Measurements from ENCODE around the gene TOP1.

DNA sequence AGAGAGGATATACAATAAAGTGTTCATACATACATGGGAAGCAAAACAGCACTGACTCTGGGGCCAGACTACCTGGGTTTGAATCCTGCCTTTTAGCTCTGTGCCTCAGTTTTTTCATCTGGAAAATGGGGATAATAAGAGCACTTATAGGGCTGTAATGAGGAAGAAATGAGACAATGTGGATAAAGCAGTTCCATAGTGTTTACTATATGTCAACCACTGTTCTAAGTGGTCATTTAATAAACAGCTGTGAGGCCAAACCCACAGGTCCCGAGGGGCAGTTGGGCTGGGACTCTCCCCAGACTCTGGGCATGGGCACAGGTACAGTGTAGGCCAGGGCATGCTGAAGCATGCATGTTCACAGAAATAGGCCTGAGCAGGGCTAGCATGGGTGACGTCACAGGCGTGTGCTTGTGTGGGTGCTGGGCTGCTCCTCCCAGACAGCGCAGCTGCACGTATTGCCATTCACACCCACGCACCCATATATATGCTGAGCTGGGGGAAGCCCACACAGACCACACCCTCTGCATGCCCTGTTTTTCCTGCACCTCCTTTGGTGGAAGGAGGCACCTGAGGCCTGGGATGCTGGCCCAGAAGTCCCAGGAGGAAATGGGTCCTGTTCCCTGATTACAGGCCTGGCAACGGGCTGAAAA lies 105.2 kb downstream of the TOP1 start:
- TF ChIP-seq, protein P1, sequence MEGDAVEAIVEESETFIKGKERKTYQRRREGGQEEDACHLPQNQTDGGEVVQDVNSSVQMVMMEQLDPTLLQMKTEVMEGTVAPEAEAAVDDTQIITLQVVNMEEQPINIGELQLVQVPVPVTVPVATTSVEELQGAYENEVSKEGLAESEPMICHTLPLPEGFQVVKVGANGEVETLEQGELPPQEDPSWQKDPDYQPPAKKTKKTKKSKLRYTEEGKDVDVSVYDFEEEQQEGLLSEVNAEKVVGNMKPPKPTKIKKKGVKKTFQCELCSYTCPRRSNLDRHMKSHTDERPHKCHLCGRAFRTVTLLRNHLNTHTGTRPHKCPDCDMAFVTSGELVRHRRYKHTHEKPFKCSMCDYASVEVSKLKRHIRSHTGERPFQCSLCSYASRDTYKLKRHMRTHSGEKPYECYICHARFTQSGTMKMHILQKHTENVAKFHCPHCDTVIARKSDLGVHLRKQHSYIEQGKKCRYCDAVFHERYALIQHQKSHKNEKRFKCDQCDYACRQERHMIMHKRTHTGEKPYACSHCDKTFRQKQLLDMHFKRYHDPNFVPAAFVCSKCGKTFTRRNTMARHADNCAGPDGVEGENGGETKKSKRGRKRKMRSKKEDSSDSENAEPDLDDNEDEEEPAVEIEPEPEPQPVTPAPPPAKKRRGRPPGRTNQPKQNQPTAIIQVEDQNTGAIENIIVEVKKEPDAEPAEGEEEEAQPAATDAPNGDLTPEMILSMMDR (IDR thresholded peaks at IDR 0.05), result peak in 1 of 6 experiments; percentile 13
- TF ChIP-seq POLR2A (IDR thresholded peaks at IDR 0.05), result no peak
